ENCODE data around the gene RABGEF1. TPM values are rescaled to one million over a fixed set of nuclear protein-coding genes. Genes with fewer than 3 reads are reported as not detected.
A peak's percentile ranks its signal among the peaks of the same experiment; 100 is the strongest.
"Not testable (repeated sequence)": the region's sequence is repeated elsewhere in the genome, so short reads cannot be mapped to it uniquely, and the experiment has no call there.

The RABGEF1 gene
- total RNA-seq, 1 experiment from 2014 or later, result 49.5 TPM

- TF ChIP-seq CTCF (IDR thresholded peaks at IDR 0.05; ENCODE audit: unreplicated experiment), result no peak
- intact Hi-C loops (cut with micrococcal nuclease), result loop anchor here (10.0 kb wide), 2 partner anchors 114 to 154 kb away; partner anchors contain the start of genes SBDS and TYW1
- no TSS peak for BruUV-seq (replicated peaks)
- Mint-ChIP-seq H3K27me3 (ENCODE audit: insufficient read depth, unreplicated experiment) (no peaks in the 10 kb centered on the region), H3K27ac (ENCODE audit: low read depth, unreplicated experiment) (no peak overlapping the region), H3K36me3 (ENCODE audit: insufficient read depth, unreplicated experiment) (peaks cover 7% of the 10 kb centered on the region), H3K9me3 (ENCODE audit: unreplicated experiment) (no peaks in the 10 kb centered on the region), H3K4me3 (ENCODE audit: unreplicated experiment) (no peak overlapping the region), H3K4me1 (ENCODE audit: insufficient read depth, unreplicated experiment) (peaks cover 6% of the 10 kb centered on the region)
- ChIA-PET CTCF (no interaction called here), POLR2A (no interaction called here)
- DNase-seq (ENCODE audit: unreplicated experiment), result no peak
Measured at GRCh38 chr7:66840316-66840715, 99.8 kb downstream of the RABGEF1 start.

DNA sequence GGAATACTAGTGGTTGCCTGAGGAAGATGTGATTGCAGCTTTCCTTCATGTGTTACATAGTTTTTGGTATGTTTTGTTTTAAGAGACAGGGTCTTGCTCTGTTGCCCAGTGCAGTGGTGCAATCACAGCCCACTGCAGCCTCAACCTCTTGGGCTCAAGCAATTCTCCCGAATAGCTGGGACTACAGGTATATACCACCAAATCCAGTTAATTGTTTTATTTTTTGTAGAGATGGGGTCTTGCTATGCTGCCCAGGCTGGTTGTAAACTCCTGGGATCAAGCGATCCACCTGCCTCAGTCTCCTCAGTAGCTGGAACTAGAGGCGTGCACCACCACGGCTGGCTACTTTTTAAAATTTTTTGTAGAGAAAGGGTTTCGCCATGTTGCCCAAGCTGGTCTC is 101.4 kb downstream of the RABGEF1 start:
- no peak overlapping the region for H3K4me3 Mint-ChIP-seq (ENCODE audit: unreplicated experiment)
- peaks cover 7% of the 10 kb centered on the region for H3K36me3 Mint-ChIP-seq (ENCODE audit: insufficient read depth, unreplicated experiment)
- DNase-seq (ENCODE audit: unreplicated experiment), result no peak
- CTCF ChIA-PET, result interaction anchor here (0.6 kb wide), 1 partner anchor 35 kb away, joined by 4 read pairs; no protein-coding TSS in a partner anchor
- no peak for TF ChIP-seq CTCF (IDR thresholded peaks at IDR 0.05; ENCODE audit: unreplicated experiment)
- intact Hi-C loops (cut with micrococcal nuclease), result loop anchor here (10.0 kb wide), 2 partner anchors 113 to 153 kb away; partner anchors contain the start of genes SBDS and TYW1
- no peaks in the 10 kb centered on the region for H3K27me3 Mint-ChIP-seq (ENCODE audit: insufficient read depth, unreplicated experiment)
- H3K4me1 Mint-ChIP-seq (ENCODE audit: insufficient read depth, unreplicated experiment), result peaks cover 6% of the 10 kb centered on the region
- H3K9me3 Mint-ChIP-seq (ENCODE audit: unreplicated experiment), result no peaks in the 10 kb centered on the region
- POLR2A ChIA-PET, result no interaction called here
- no TSS peak for BruUV-seq (replicated peaks)
- H3K27ac Mint-ChIP-seq (ENCODE audit: low read depth, unreplicated experiment), result no peak overlapping the region

- DNase-seq (ENCODE audit: unreplicated experiment); CTCF ChIA-PET; H3K27me3 Mint-ChIP-seq (ENCODE audit: insufficient read depth, unreplicated experiment); BruUV-seq (replicated peaks); H3K9me3 Mint-ChIP-seq (ENCODE audit: unreplicated experiment); H3K27ac Mint-ChIP-seq (ENCODE audit: low read depth, unreplicated experiment); H3K36me3 Mint-ChIP-seq (ENCODE audit: insufficient read depth, unreplicated experiment): not testable (repeated sequence)
- Mint-ChIP-seq H3K4me3 (ENCODE audit: unreplicated experiment) (peak overlapping the region; percentile 89), H3K4me1 (ENCODE audit: insufficient read depth, unreplicated experiment) (peaks cover 11% of the 10 kb centered on the region)
- intact Hi-C loops (cut with micrococcal nuclease), result loop anchor here (10.0 kb wide), 2 partner anchors 111 to 151 kb away; partner anchors contain the start of genes SBDS and TYW1
- POLR2A ChIA-PET, result interaction anchor here (1.8 kb wide), 2 partner anchors 15 to 32 kb away, joined by 6 to 7 read pairs; no protein-coding TSS in a partner anchor
Measured at GRCh38 chr7:66843492-66843891, 103.0 kb downstream of the RABGEF1 start.

DNA sequence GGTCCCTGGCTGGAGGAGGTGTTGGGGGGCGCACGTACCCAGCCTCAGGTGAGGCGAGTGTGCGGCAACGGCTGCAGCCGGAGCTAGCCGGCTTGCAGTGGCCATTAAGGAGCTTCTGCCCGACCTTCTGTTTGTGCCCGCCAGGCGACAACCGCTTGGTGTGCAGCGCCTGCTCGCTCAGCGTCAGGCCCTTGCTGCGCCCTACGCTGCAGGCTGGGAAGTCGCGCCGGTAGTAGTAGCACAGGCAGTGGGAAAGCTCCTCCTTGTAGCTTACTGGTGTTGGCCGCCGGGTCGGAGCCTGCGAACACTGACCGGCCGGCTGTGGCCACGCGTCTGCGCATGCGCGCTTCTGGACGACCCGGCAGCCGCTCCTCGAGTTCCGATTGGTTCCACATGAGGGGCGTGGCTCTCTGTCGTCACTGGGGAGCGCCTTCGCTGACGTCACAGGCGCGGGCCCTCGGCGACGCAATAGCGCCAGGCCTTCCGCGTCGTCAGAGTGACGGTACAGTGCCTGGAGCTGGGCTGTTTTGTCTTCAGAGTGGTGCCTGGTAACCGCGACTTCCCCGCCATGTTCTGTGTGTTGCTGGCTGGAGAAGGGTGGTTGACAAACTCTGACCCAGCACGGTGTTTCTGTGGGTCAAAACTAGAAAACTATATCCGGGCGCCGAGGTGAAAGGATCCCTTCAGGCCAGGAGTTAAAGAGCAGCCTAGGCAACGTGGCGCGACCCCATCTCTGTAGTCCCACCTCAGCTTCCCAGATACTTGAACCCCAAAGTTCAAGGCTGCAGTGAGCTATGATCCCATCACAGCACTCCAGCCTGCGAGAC is 104.2 kb downstream of the RABGEF1 start:
- Mint-ChIP-seq H3K27me3 (ENCODE audit: insufficient read depth, unreplicated experiment) (no peaks in the 10 kb centered on the region), H3K36me3 (ENCODE audit: insufficient read depth, unreplicated experiment) (peaks cover 7% of the 10 kb centered on the region), H3K9me3 (ENCODE audit: unreplicated experiment) (no peaks in the 10 kb centered on the region), H3K4me1 (ENCODE audit: insufficient read depth, unreplicated experiment) (peaks cover 12% of the 10 kb centered on the region), H3K4me3 (ENCODE audit: unreplicated experiment) (peak overlapping the region; percentile 89), H3K27ac (ENCODE audit: low read depth, unreplicated experiment) (peak overlapping the region; percentile 99)
- ChIA-PET CTCF (interaction anchor here (0.5 to 1.7 kb wide), 6 partner anchors 23 to 109 kb away, joined by 3 to 4 read pairs (median 3); no protein-coding TSS in a partner anchor), POLR2A (interaction anchor here (0.6 to 2.0 kb wide), 29 partner anchors 10 to 253 kb away, joined by 3 to 45 read pairs (median 3); partner anchors contain the start of genes RABGEF1, SBDS, TMEM248 and TYW1)
- DNase-seq (ENCODE audit: unreplicated experiment), result peak; percentile 97
- no TSS peak for BruUV-seq (replicated peaks)
- TF ChIP-seq CTCF (IDR thresholded peaks at IDR 0.05; ENCODE audit: unreplicated experiment), result peak; percentile 15
- intact Hi-C loops (cut with micrococcal nuclease), result loop anchor here (10.0 kb wide), 2 partner anchors 110 to 150 kb away; partner anchors contain the start of genes SBDS and TYW1
